Measurements from ENCODE around the gene PPFIA4. TPM values are rescaled to one million over a fixed set of nuclear protein-coding genes. Genes with fewer than 3 reads are reported as not detected.

Gene PPFIA4
- total RNA-seq, 1 experiment from 2014 or later = 12.1 TPM

GRCh38 chr1:203104789-203105390, 78.6 kb downstream of the PPFIA4 start:
- DNase-seq (no peak), ATAC-seq (no peak)
- no peaks in the 10 kb centered on the region for H3K9me3 ChIP-seq (ENCODE audit: low read length)
- ChIA-PET POLR2A (ENCODE audit: unreplicated experiment) (no interaction called here), CTCF (no interaction called here)
- H3K9ac ChIP-seq (ENCODE audit: low read length) = no peak overlapping the region
- no peak overlapping the region for H3K4me3 ChIP-seq (ENCODE audit: low read length)
- H3K9me2 ChIP-seq (replicated peaks; ENCODE audit: low read length) = no peaks in the 10 kb centered on the region
- H3K36me3 ChIP-seq (ENCODE audit: low read depth, low read length) = no peaks in the 10 kb centered on the region
- no peak overlapping the region for H3K4me2 ChIP-seq (ENCODE audit: low read length)
- no peaks in the 10 kb centered on the region for H3K4me1 ChIP-seq (ENCODE audit: insufficient read depth, low read length)
- no peak overlapping the region for H3K27ac ChIP-seq (ENCODE audit: low read length)
- intact Hi-C loops (cut with micrococcal nuclease) = no loop called here
- no peaks in the 10 kb centered on the region for H4K20me1 ChIP-seq (ENCODE audit: low read length)
- no TSS peak for BruUV-seq (replicated peaks)
- TF ChIP-seq EZH2phosphoT487 (IDR thresholded peaks at IDR 0.05; ENCODE audit: borderline replicate concordance, low read length) = no peak
- TF ChIP-seq CTCF (conservative IDR thresholded peaks at IDR 0.05; ENCODE audit: low read depth, low read length) = no peak
- no peak for TF ChIP-seq EZH2 (IDR thresholded peaks at IDR 0.05; ENCODE audit: low read length, unreplicated experiment)
- no peak overlapping the region for H2AFZ ChIP-seq (ENCODE audit: low read length)
- H3K79me2 ChIP-seq (ENCODE audit: low read length) = no peaks in the 10 kb centered on the region
- H3F3A ChIP-seq (ENCODE audit: low read length, unreplicated experiment) = no peaks in the 10 kb centered on the region
- H3K27me3 ChIP-seq (ENCODE audit: low read length) = peaks cover 52% of the 10 kb centered on the region

- Histone ChIP-seq H3K9me2 (replicated peaks; ENCODE audit: low read length) (no peaks in the 10 kb centered on the region), H3K9ac (ENCODE audit: low read length) (no peak overlapping the region), H3K27me3 (ENCODE audit: low read length) (peaks cover 85% of the 10 kb centered on the region), H3F3A (ENCODE audit: low read length, unreplicated experiment) (no peaks in the 10 kb centered on the region), H2AFZ (ENCODE audit: low read length) (no peak overlapping the region), H3K36me3 (ENCODE audit: low read depth, low read length) (no peaks in the 10 kb centered on the region), H3K4me1 (ENCODE audit: insufficient read depth, low read length) (no peaks in the 10 kb centered on the region), H3K9me3 (ENCODE audit: low read length) (no peaks in the 10 kb centered on the region), H3K79me2 (ENCODE audit: low read length) (no peaks in the 10 kb centered on the region), H3K4me3 (ENCODE audit: low read length) (no peak overlapping the region), H4K20me1 (ENCODE audit: low read length) (no peaks in the 10 kb centered on the region), H3K4me2 (ENCODE audit: low read length) (no peak overlapping the region), H3K27ac (ENCODE audit: low read length) (no peak overlapping the region)
- POLR2A ChIA-PET (ENCODE audit: unreplicated experiment) = no interaction called here
- DNase-seq (no peak), ATAC-seq (no peak)
- intact Hi-C loops (cut with micrococcal nuclease) = no loop called here
- no TSS peak for BruUV-seq (replicated peaks)
- TF ChIP-seq EZH2phosphoT487 (IDR thresholded peaks at IDR 0.05; ENCODE audit: borderline replicate concordance, low read length) = no peak
- TF ChIP-seq EZH2 (IDR thresholded peaks at IDR 0.05; ENCODE audit: low read length, unreplicated experiment) = no peak
- TF ChIP-seq CTCF (conservative IDR thresholded peaks at IDR 0.05; ENCODE audit: low read depth, low read length) = no peak
- CTCF ChIA-PET = no interaction called here
These were observed 86.2 kb downstream of the PPFIA4 start for GRCh38 chr1:203112475-203112874.

DNA sequence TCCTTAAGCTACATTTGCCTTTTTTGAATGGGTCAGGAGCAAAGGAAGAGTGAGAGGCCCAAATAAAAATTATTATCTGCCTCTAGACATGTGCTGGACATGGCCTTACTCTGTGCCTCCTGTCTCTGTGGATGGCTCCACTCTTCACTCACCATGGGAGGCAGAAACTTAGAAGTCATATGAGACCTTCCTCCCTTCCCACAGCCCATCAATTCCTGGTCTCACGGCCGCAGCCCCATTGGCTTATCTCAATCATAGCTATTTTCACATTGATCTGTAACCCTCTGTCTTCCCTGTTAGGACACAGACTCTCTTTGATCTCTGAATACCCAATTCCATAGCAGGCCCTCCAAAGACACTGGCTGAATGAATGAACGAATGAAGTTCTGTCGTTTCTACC, 87.0 kb downstream of the PPFIA4 start:
- Histone ChIP-seq H3K27me3 (ENCODE audit: low read length) (peaks cover 76% of the 10 kb centered on the region), H3K9me3 (ENCODE audit: low read length) (no peaks in the 10 kb centered on the region), H4K20me1 (ENCODE audit: low read length) (no peaks in the 10 kb centered on the region), H3K36me3 (ENCODE audit: low read depth, low read length) (no peaks in the 10 kb centered on the region), H3K9ac (ENCODE audit: low read length) (no peak overlapping the region), H3K79me2 (ENCODE audit: low read length) (no peaks in the 10 kb centered on the region), H3K4me3 (ENCODE audit: low read length) (no peak overlapping the region), H3F3A (ENCODE audit: low read length, unreplicated experiment) (no peaks in the 10 kb centered on the region), H3K9me2 (replicated peaks; ENCODE audit: low read length) (no peaks in the 10 kb centered on the region), H3K4me1 (ENCODE audit: insufficient read depth, low read length) (no peaks in the 10 kb centered on the region), H3K4me2 (ENCODE audit: low read length) (no peak overlapping the region), H3K27ac (ENCODE audit: low read length) (no peak overlapping the region), H2AFZ (ENCODE audit: low read length) (no peak overlapping the region)
- no peak for ATAC-seq
- TF ChIP-seq CTCF (conservative IDR thresholded peaks at IDR 0.05; ENCODE audit: low read depth, low read length) = no peak
- no peak for TF ChIP-seq EZH2 (IDR thresholded peaks at IDR 0.05; ENCODE audit: low read length, unreplicated experiment)
- no peak for TF ChIP-seq EZH2phosphoT487 (IDR thresholded peaks at IDR 0.05; ENCODE audit: borderline replicate concordance, low read length)
- DNase-seq = no peak
- intact Hi-C loops (cut with micrococcal nuclease) = no loop called here
- CTCF ChIA-PET = interaction anchor here (0.6 kb wide), 1 partner anchor 102 kb away, joined by 6 read pairs; no protein-coding TSS in a partner anchor
- BruUV-seq (replicated peaks) = no TSS peak
- POLR2A ChIA-PET (ENCODE audit: unreplicated experiment) = no interaction called here

Data from PC-3 (cell line).